ENCODE results near the gene THAP7.
"Not testable (repeated sequence)": the region's sequence is repeated elsewhere in the genome, so short reads cannot be mapped to it uniquely, and the experiment has no call there.

THAP7 gene

DNA sequence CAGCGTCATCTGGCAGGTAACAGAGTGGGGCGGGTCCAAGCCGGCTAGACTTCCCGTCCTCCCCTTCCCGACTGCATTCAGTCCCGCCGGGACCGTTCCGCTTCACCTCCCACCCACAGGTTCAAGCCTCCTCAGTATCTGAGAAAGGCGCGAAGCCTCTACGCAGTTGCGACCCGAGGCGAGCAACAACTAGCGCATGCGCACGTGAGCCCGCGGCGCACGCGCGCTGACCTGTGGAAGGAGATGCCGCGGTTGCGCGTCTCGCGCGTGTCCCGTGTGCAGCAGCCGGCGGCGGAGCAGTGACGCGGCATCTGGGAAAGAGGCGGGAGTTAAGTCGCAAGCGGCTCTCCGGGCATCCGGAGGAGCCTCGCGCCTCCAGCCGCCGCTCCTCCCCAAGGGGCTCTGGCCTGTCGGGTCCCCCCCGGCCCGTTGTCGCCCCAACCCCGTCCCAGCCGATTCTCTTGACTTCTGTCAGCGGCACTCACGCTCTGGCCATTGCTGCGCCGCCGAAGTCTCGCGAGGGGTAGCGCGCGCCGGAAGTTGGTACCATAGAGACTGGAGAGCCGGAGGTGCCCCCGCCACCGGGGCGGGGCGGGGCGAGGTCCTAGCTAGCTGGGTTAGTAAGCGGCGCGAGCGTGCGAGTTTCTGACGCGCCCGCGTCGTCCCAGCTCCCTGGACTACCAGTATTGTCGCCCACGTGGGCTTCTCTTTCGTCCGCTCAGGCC, at the start of gene THAP7:
Gene THAP7, minus strand, starts transcription at position 518 of the 725 bp plus-strand sequence. Its CDS starts 207 bp downstream, at position 311.
- peak; percentile 97 for DNase-seq

DNA sequence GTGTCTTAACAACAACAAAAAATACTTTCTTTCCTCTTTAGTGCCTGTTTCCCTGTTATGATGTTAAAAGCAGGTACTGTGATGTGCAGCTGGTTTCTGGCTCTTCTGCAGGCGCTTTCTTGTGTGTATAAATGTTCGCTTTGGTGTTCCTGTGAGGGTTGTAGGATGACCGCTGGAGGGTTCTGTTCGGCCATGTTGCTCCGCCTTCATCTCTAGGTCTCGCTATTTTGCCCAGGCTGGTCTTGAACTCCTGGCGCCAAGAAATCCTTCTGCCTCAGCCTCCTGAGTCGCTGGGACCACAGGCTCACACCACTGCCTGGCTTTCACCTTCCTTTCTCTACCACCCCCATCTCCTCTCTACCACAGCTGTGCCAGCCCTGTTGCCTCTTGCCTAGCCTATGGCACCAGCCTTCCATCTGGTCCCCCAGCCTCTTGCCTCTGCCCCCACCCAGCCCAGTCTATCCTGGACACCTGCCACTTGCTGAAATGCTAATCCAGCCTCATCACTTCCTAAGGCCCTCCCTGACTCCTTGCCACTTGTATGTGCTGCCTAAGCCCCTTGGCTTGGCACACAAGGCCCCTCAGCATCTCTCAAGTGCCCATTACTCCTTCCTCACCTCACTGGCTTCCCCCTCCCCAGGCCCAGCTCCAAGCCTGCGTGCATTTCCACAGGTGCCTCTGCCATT, 49.4 kb upstream of the THAP7 start:
- DNase-seq: no peak

DNA sequence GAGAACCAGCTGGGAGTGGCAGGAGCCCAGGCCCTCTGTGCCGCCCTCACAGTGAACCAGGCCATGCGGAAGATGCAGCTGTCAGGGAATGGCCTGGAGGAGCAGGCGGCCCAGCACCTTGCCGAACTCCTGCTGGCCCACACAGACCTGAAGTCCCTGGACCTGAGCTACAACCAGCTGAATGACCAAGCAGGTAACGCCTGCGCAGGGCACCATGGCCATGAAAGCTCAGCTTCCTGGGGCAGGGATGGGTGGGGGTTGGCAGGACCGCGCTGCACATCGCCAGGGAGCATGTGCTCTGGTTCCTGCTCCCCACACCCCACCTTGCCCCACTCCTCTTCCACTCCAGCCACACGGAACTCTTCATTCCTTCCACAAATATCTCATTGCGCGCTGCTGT, 47.0 kb upstream of the THAP7 start:
- not testable (repeated sequence) for DNase-seq

- DNase-seq: not testable (repeated sequence)
Observed at GRCh38 chr22:21048448-21048847, 46.5 kb upstream of the THAP7 start.

DNA sequence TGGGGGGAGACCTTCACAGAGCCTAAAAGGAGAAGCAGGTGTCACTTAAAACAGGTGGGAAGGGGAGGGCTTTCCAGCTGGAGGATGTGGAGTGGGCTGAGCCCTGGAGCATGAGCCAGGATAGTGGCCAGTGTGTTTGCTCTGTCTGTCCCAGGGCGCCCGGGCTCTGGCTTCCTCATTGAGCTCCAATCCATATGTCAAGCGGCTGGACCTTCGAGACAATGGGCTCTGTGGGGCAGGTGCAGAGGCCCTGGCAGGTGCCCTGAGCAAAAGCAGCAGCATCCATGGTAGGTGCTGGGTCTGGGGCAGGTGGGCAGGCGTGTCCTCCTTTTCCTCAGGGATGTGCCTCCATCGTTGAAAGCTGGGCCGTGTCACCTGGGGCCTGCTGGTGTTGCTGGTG, 45.8 kb upstream of the THAP7 start:
- no peak for DNase-seq

- no peak for DNase-seq
Observed at GRCh38 chr22:21047035-21047661, 45.2 kb upstream of the THAP7 start.

DNA sequence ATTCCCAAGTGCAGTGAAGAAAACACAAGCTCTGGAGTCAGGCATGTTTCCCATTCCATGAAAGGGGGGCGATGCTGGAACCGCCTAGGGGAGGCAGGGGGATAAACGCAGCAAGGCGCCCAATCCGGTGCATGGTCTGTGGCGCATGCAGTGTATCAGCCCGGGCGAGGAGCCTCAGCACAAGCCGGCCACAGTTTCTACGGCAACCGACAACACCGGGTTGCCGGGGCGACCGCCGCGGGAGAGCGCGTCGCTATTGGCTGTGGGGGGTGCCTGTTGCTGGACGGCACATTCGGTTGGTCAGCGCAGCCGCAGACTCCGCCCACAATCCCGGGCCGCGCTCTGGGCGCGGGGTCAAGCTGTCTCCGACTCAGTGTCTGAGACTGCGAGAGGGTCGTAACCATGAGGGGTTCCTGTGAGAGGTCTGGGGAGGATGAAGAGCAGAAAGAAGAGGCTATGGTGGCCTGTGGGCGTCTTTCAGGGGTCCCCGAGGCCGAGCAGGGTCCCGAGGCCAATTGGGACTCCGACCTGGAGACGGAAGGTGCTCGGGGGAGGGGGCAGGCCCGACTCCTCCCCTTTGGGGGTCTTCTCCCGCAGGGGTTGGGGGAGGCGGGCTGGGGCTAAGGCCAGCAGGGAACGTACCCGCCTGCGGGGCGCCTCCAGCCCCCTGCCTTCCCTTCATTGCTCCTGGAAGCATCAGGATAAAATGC, 43.8 kb upstream of the THAP7 start, which contains the start of gene LRRC74B:
Gene LRRC74B, plus strand, starts transcription at position 362 of the 710 bp plus-strand sequence. Its CDS starts 41 bp downstream, at position 403.
- DNase-seq: peak; percentile 85

GRCh38 chr22:21044931-21045584, 43.1 kb upstream of the THAP7 start:
- DNase-seq: no peak

DNA sequence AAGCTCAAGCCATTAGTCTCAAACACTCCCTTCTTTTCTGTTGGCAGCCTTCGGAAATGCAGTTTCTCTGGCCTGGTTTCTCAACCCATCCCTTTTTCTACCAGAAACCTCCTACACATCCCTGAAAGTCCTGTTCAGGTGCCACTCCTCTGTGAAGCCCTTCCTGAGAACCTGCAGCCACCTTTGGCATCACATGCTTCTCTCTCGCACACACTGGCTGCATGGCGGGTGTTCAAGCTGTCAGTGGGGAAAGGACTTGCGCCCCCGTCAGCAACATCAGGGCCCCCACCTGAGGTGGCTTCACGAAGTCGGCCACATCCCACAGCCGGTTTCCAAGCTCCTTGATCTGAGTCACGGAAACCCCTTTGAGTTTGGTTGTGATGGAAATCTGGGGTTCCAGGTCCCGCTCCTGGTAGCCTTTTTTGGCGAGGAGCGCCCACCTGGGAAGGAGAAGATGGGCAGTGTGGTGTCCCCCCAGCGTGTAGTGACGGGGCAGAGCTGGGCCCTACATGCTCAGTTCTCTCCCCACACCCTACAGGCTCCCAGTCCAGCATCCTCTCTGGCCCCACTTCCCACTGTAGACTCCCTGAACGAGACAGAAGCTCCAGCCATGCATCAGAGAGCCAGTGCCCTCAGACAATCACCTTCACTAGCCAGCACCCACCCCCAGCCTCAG, 42.1 kb upstream of the THAP7 start:
- no peak for DNase-seq

DNA sequence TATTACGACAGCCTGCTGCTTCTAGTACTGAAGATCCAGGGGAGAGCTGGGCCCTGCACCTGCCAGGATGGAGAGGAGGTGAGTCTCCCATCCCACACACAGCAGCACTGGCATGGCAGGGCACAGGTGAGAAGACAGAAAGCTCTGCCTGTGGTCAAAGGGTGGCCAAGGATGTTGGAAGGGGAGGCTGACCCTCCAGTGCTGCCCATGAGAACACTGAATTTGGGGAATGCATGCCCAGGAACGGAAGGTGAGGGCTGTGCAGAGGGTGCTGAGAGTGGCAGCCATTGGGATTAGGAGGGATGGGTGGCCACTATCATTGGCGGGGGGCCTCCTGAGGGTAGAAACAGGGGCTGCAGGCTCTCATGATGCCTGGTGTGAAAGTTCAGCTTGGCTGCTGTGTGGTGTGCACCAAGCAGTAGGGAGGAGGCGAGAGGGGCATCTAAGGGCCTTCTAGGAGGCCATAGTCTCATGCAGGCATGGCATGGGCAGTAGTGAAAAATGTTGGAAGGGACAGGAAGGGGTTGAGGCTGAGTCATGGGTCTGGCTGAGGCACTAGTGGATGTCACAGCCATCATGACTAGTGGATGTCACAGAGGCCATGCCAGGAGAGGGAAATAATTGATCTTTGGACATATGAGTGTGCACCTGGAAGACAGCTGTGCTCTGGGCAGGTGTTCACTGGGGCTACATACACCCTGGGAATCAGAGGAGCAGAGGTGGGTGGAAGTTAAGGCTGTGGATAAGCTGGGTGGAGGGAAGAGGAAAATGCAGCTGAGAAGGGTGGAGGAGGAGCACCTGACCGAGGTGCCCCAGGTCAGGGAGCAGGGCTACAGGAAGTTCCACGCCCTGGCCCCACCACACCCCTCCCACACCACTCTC, 41.3 kb upstream of the THAP7 start:
- no peak for DNase-seq

- DNase-seq: no peak
Observed at GRCh38 chr22:21041937-21042336, 40.0 kb upstream of the THAP7 start.

GRCh38 chr22:21039158-21039557, 37.2 kb upstream of the THAP7 start:
- not testable (repeated sequence) for DNase-seq

GRCh38 chr22:21038405-21038804, 36.5 kb upstream of the THAP7 start:
- no peak for DNase-seq

DNA sequence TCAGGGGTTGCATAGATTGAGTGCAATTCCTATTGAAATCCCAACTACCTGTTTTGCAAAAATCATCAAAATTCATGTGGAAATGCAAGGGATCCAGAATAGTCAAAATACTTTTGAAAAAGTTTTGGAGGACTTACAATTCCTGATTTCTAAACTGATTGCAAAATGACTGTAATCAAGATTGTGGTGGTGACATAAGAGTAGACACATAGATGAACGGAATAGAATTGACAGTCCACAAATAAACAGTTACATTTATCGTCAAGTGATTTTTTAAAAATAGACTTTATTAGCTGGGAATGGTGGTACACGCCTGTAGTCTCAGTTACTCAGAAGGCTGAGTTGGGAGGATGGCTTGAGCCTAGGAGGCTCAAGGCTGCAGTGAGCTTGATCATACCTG, 33.1 kb upstream of the THAP7 start:
- DNase-seq: no peak

DNA sequence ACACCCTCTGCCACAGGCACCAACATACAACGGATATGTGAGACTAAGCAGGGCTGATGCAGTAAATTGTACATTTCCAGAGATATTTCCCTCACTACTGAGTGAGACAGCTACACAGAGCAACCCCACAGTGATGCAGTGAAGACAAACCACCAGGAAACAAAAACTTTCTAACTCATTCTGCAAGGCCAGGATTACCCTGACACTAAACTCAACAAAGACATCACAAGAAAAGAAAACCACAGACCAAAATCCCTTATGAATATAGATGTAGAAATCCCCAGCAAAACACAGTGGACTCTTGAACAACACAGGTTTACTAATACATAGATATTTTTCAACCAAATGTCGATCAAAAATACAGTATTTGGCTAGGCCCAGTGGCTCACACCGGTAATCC, 32.0 kb upstream of the THAP7 start:
- no peak for DNase-seq

- no peak for DNase-seq
Observed at GRCh38 chr22:21032868-21033688, 31.2 kb upstream of the THAP7 start.

DNA sequence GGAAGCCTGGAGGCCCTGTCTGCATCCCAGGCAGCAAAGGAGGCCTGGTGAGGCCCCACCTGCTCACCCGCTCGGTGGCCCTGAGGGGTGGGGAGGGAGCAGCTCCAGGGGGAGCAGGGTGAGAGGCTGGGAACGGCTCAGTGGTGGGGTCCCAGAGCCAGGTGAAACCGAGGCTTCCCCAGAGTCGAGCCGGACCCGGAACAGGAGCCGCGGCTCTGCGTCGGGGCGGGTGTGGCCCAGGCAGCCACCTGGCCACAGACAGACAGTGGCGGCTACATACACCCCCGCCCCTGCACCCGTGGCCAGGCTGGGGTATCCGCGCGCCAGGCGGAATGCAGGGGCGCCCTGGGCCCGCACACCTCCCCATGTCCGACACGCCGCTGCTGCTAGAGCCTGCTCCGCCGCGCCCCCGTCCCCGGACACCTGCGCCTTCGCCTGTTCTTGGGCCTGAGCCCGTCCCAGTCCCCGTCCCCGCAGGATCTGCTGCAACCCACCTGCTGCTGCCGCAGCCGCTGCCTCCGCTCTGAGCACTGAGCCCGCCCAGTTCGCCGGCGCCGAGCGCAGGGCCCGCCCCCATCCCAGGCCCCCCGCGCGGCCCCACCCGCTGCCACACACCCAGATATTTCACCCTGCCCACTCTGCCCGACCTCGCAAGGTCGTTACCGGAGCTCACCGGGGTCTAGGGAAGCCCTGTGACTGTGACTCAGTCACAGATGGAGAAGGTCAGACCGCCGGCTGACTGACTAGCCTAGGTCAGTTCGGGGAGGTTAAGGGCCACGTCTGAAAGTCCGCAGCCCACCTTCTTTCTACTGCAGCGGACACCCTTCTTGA, 30.3 kb upstream of the THAP7 start, which contains the start of gene SLC7A4:
Gene SLC7A4, minus strand, starts transcription at position 525 of the 831 bp plus-strand sequence. CDS start 749 bp downstream, outside the sequence.
- DNase-seq: no peak

DNA sequence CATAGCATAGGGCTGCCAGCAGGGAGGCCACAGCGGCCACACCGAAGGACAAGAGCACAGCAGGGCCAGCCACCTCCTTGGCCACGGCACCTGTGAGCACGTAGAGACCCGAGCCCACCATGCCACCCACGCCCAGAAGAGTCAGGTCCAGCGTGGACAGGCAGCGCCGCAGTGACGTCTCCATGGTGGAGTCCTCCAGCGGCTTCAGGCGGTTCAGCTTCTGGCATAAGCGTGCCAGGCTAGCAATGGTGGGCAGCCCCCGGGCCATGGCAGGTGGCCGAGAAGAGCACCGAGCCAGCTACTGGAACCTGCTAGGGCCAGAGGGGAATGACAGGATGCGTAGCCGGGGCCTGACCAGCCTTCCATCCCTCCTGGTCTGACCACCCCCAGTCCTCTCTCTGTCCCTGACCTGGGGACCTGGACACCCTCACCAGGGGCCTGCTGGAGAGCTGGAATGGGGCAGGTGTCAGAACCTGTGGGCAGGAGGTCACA, 29.7 kb upstream of the THAP7 start:
- DNase-seq: no peak

Data from activated CD4-positive, alpha-beta T cell treated with anti-CD3 and anti-CD28 coated beads, Interleukin-2, amount 50 U/mL, for 16 hours (primary cell).